Heart left ventricle (tissue), 16 donors: ENCODE results near the gene CTAGE9. TPM values are rescaled to one million over a fixed set of nuclear protein-coding genes. Genes with fewer than 3 reads are reported as not detected.

Source experiments
- ATAC-seq, 4 donors: fragments of 200-7000 bp; cut with Tn5 transposase; one replicate each; pipeline ENCODE4 v1.9.1; 2020 to 2022; ENCODE audit warnings: moderate library complexity in 4 of 4, mild to moderate bottlenecking in 3 of 4, moderate number of reproducible peaks in 1 of 4
- DNase-seq, 5 donors: peaks; one replicate each; pipeline ENCODE4 v3.0.0-alpha.2; 2020
- H3K27ac ChIP-seq, 12 donors: fragments of 200-600 bp; sonication (generic) in 4 of 12; one replicate each; pipeline versions ENCODE4 v1.5.0 to v1.8.0; 2016 to 2022; ENCODE audit warnings: mild to moderate bottlenecking in 2 of 12
- H3K27me3 ChIP-seq, 9 donors: fragments of 200-600 bp; sonication (generic) in 2 of 9; one replicate each; pipeline versions ENCODE4 v1.5.1 to v1.8.0; 2016 to 2022; ENCODE audit warnings: mild to moderate bottlenecking in 3 of 9
- H3K36me3 ChIP-seq, 9 donors: fragments of 200-600 bp; sonication (generic) in 2 of 9; one replicate each; pipeline versions ENCODE4 v1.5.0 to v1.8.0; 2018 to 2022; ENCODE audit warnings: mild to moderate bottlenecking in 2 of 9
- H3K4me1 ChIP-seq, 12 donors: fragments of 200-600 bp; sonication (generic) in 4 of 12; one replicate each; pipeline versions ENCODE4 v1.5.0 to v1.8.0; 2016 to 2022; ENCODE audit warnings: mild to moderate bottlenecking in 3 of 12
- H3K4me3 ChIP-seq, 12 donors: fragments of 200-600 bp; sonication (generic) in 4 of 12; one replicate each; pipeline versions ENCODE4 v1.5.0 to v1.8.0; 2017 to 2022; ENCODE audit warnings: mild to moderate bottlenecking in 9 of 12, moderate library complexity in 4 of 12
- H3K9me3 ChIP-seq, 12 donors: fragments of 200-600 bp; sonication (generic) in 4 of 12; one replicate each; pipeline versions ENCODE4 v1.5.0 to v1.8.0; 2016 to 2022; ENCODE audit warnings: mild to moderate bottlenecking in 1 of 12
- CTCF ChIP-seq, 12 donors: fragments of 200-600 bp; sonication (generic) in 4 of 12; IDR thresholded peaks; one replicate each; pipeline versions ENCODE4 v1.5.0 to v1.8.0; 2018 to 2022; ENCODE audit warnings: antibody characterized with exemption in 12 of 12, mild to moderate bottlenecking in 5 of 12
- POLR2A ChIP-seq, 2 donors: fragments of 450-650 bp; IDR thresholded peaks; one replicate each; pipeline ENCODE4 v1.6.1; 2017; ENCODE audit warnings: antibody characterized with exemption in 2 of 2, mild to moderate bottlenecking in 2 of 2, moderate library complexity in 2 of 2
- WGBS, 4 donors: extraction: QIAGEN DNeasy Blood & Tissue Kit in 2 of 4; methylation state at CpG; one replicate each; pipeline versions ENCODE4 v1.1.5 to v1.1.7; 2013 to 2018; 5-methylcytosine and 5-hydroxymethylcytosine counted together
- intact Hi-C, 10 donors: fragments of 100-400 bp; cut with DNase I; formaldehyde crosslinking; loops; one replicate each; pipeline versions ENCODE4 v1.11.1 to v1.14.2; 2022
- polyA plus RNA-seq, 2 donors: library from polyadenylated mRNA; stranded (reverse); fragments of 200-250 nt; gene quantifications; one replicate each; pipeline ENCODE4 v1.2.3, GENCODE V29; 2013
- total RNA-seq, 9 donors: library from RNA; depleted of rRNA in 2 of 9; stranded (reverse); fragments of >200 nt in 2 of 9; fragmentation: NEBNext Ultra II Directional in 3 of 9; extraction: Animal tissue kit (Norgen Biotek cat#: 25700) in 3 of 9; gene quantifications; one replicate each; pipeline versions ENCODE4 v1.1.0 to v1.2.4, GENCODE V29; 2016 to 2023
- donor health status: ischemic (EF 13 %, LVEDD 7.1; RV severe dilation, severe dysfunction).
- donor health status: healthy with polysubstance abuse.
- donor health status: DM: no; HTN: yes; CAD: no.
- donor health status: DM: no; HTN: no; CAD: no.
- donor health status: ischemic (EF 25% LVEDD 6.9; RV normal size, moderate dysfunction).
- donor health status: ischemic (EF 25% LVEDD 5.7; RV mildly dilated, moderate dysfunction).
- donor health status: healthy.
- donor health status: DM: yes; HTN: yes; CAD: no.
- donor health status: ischemic (EF 35%, LVEDD 5.7; RV mildly dilated, moderate dysfunction).
- donor health status: nonischemic (EF 11% LVEDD 7.7; RV severe dilation, severe dysfunction).
- donor health status: DM: yes; HTN: yes; CAD: no.
- donor health status: PGD.
- donor health status: ischemic (EF 29% LVEDD 5.4; RV normal size, mild dysfunction).
- donor health status: nonischemic (EF 23%, LVEDD 6.1; RV moderate dilation, normal function).

The CTAGE9 gene
- total and polyA plus RNA-seq, 11 donors = not detected

- Histone ChIP-seq H3K27me3 (no peaks in the 10 kb centered on the region), H3K27ac (no peak overlapping the region), H3K9me3 (no peaks in the 10 kb centered on the region), H3K4me3 (no peak overlapping the region), H3K4me1 (no peaks in the 10 kb centered on the region), H3K36me3 (no peaks in the 10 kb centered on the region)
- no peak for DNase-seq
- 51 to 59% (median 57%) methylated on average over 7 of the region's 7 CpGs for WGBS, 4 donors
- TF ChIP-seq CTCF (IDR thresholded peaks at IDR 0.05) (no peak), POLR2A (IDR thresholded peaks at IDR 0.05) (no peak)
- ATAC-seq = no peak
- intact Hi-C loops = no loop called here
Measured at GRCh38 chr6:131747821-131748353, 37.1 kb upstream of the CTAGE9 start.

- Histone ChIP-seq H3K4me3 (no peak overlapping the region), H3K27me3 (no peaks in the 10 kb centered on the region), H3K4me1 (no peaks in the 10 kb centered on the region), H3K27ac (no peak overlapping the region), H3K36me3 (no peaks in the 10 kb centered on the region), H3K9me3 (no peaks in the 10 kb centered on the region)
- intact Hi-C loops = no loop called here
- no peak for DNase-seq
- TF ChIP-seq CTCF (IDR thresholded peaks at IDR 0.05) (no peak), POLR2A (IDR thresholded peaks at IDR 0.05) (no peak)
- WGBS, 4 donors = 88 to 93% (median 90%) methylated on average over 5 of the region's 5 CpGs
- ATAC-seq = no peak
Measured at GRCh38 chr6:131745476-131745875, 34.7 kb upstream of the CTAGE9 start.

GRCh38 chr6:131744432-131745287 is 33.8 kb upstream of the CTAGE9 start:
- Histone ChIP-seq H3K27ac (no peak overlapping the region), H3K36me3 (no peaks in the 10 kb centered on the region), H3K4me1 (no peaks in the 10 kb centered on the region), H3K27me3 (no peaks in the 10 kb centered on the region), H3K9me3 (no peaks in the 10 kb centered on the region), H3K4me3 (no peak overlapping the region)
- ATAC-seq (no peak), DNase-seq (no peak)
- intact Hi-C loops = no loop called here
- TF ChIP-seq CTCF (IDR thresholded peaks at IDR 0.05) = no peak
- no peak for TF ChIP-seq POLR2A (IDR thresholded peaks at IDR 0.05)
- WGBS, 4 donors = 55 to 59% (median 56%) methylated on average over 6 of the region's 6 CpGs

- 66 to 80% (median 71%) methylated on average over 3 of the region's 3 CpGs for WGBS, 4 donors
- no peaks in the 10 kb centered on the region for H3K27me3 ChIP-seq
- H3K36me3 ChIP-seq = no peaks in the 10 kb centered on the region
- H3K27ac ChIP-seq = no peak overlapping the region
- no peaks in the 10 kb centered on the region for H3K9me3 ChIP-seq
- H3K4me3 ChIP-seq = no peak overlapping the region
- H3K4me1 ChIP-seq = no peaks in the 10 kb centered on the region
- no peak for DNase-seq
- no peak for TF ChIP-seq POLR2A (IDR thresholded peaks at IDR 0.05)
- no peak for TF ChIP-seq CTCF (IDR thresholded peaks at IDR 0.05)
- intact Hi-C loops = no loop called here
- no peak for ATAC-seq
Measured at GRCh38 chr6:131741688-131742393, 31.0 kb upstream of the CTAGE9 start.
